Breast epithelium (tissue), 3 donors: ENCODE results near the gene PPP1R7.

Experiments used
- POLR2A ChIP-seq: fragments of 450-650 bp; IDR thresholded peaks from one replicate; pipeline ENCODE4 v1.6.1; 2016; ENCODE audit warnings: antibody characterized with exemption, mild to moderate bottlenecking, moderate library complexity
- TF ChIP-seq, protein P1 (sequence below), 3 donors: fragments of 450-650 bp; IDR thresholded peaks; one replicate each; pipeline ENCODE4 v1.5.1; 2016 to 2017; ENCODE audit warnings: antibody characterized with exemption in 3 of 3, mild to moderate bottlenecking in 3 of 3, moderate library complexity in 3 of 3

- TF ChIP-seq, protein P1, sequence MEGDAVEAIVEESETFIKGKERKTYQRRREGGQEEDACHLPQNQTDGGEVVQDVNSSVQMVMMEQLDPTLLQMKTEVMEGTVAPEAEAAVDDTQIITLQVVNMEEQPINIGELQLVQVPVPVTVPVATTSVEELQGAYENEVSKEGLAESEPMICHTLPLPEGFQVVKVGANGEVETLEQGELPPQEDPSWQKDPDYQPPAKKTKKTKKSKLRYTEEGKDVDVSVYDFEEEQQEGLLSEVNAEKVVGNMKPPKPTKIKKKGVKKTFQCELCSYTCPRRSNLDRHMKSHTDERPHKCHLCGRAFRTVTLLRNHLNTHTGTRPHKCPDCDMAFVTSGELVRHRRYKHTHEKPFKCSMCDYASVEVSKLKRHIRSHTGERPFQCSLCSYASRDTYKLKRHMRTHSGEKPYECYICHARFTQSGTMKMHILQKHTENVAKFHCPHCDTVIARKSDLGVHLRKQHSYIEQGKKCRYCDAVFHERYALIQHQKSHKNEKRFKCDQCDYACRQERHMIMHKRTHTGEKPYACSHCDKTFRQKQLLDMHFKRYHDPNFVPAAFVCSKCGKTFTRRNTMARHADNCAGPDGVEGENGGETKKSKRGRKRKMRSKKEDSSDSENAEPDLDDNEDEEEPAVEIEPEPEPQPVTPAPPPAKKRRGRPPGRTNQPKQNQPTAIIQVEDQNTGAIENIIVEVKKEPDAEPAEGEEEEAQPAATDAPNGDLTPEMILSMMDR (IDR thresholded peaks at IDR 0.05): no peak
- TF ChIP-seq POLR2A: no peak
Observed at GRCh38 chr2:241184901-241185300, 34.6 kb downstream of the PPP1R7 start.
